SK-N-SH treated with all-trans-retinoic acid at 6 μM for 48 hours (cell line): Measurements from ENCODE around the gene TF.

Experiments
- ATAC-seq: fragments of 200-7000 bp; cut with Tn5 transposase; 3 replicates; pipeline ENCODE4 v1.9.1; 2020; ENCODE audit warnings: mild to moderate bottlenecking, moderate library complexity
- ARNTL ChIP-seq: fragments of 450-650 bp; formaldehyde crosslinking; IDR thresholded peaks from 2 replicates; pipeline ENCODE4 v1.5.0; 2020; ENCODE audit warnings: low read depth, mild to moderate bottlenecking, moderate library complexity, borderline replicate concordance
- BACH2 ChIP-seq: fragments of 250-450 bp; sonication (Bioruptor Pico); IDR thresholded peaks from 2 replicates; pipeline ENCODE4 v1.9.0; 2021; ENCODE audit warnings: mild to moderate bottlenecking, borderline replicate concordance
- CSDC2 ChIP-seq: fragments of 250-450 bp; sonication (Bioruptor Pico); IDR thresholded peaks from 2 replicates; pipeline ENCODE4 v1.5.0; 2020; ENCODE audit warnings: mild to moderate bottlenecking, moderate library complexity
- ESRRG ChIP-seq: fragments of 250-450 bp; sonication (Bioruptor Pico); IDR thresholded peaks from 2 replicates; pipeline ENCODE4 v1.6.1; 2021; ENCODE audit warnings: mild to moderate bottlenecking
- GLIS3 ChIP-seq: fragments of 250-450 bp; sonication (Bioruptor Pico); IDR thresholded peaks from 2 replicates; pipeline ENCODE4 v1.5.0; 2020; ENCODE audit warnings: mild to moderate bottlenecking, moderate library complexity
- ISL1 ChIP-seq: fragments of 250-450 bp; sonication (Bioruptor Pico); IDR thresholded peaks from 2 replicates; pipeline ENCODE4 v2.1.2; 2022; ENCODE audit warnings: mild to moderate bottlenecking, moderate library complexity
- OSR1 ChIP-seq: fragments of 250-450 bp; sonication (Bioruptor Pico); IDR thresholded peaks from 2 replicates; pipeline ENCODE4 v1.8.0; 2022; ENCODE audit warnings: moderate library complexity, mild to moderate bottlenecking, inconsistent platforms
- PPARA ChIP-seq: fragments of 250-450 bp; sonication (Bioruptor Pico); IDR thresholded peaks from 2 replicates; pipeline ENCODE4 v1.5.0; 2020; ENCODE audit warnings: mild to moderate bottlenecking, borderline replicate concordance
- RARB ChIP-seq: fragments of 250-450 bp; sonication (Bioruptor Pico); IDR thresholded peaks from 2 replicates; pipeline ENCODE4 v1.8.0; 2021; ENCODE audit warnings: mild to moderate bottlenecking, moderate library complexity
- SNAI2 ChIP-seq: fragments of 250-450 bp; sonication (Bioruptor Pico); IDR thresholded peaks from 2 replicates; pipeline ENCODE4 v1.5.0; 2020; ENCODE audit warnings: mild to moderate bottlenecking, moderate library complexity
- TCF4 ChIP-seq: fragments of 250-450 bp; sonication (Bioruptor Pico); IDR thresholded peaks from 2 replicates; pipeline ENCODE4 v1.8.0; 2021; ENCODE audit warnings: mild to moderate bottlenecking, moderate library complexity, borderline replicate concordance
- TOX ChIP-seq: fragments of 250-450 bp; sonication (Bioruptor Pico); IDR thresholded peaks from 2 replicates; pipeline ENCODE4 v1.8.0; 2021; ENCODE audit warnings: mild to moderate bottlenecking, moderate library complexity, borderline replicate concordance
- ZC3H10 ChIP-seq: fragments of 250-450 bp; sonication (Bioruptor Pico); IDR thresholded peaks from 2 replicates; pipeline ENCODE4 v1.5.1; 2021; ENCODE audit warnings: mild to moderate bottlenecking, moderate library complexity
- ZFP3 ChIP-seq: fragments of 250-450 bp; sonication (Bioruptor Pico); IDR thresholded peaks from 2 replicates; pipeline ENCODE4 v1.5.0; 2020; ENCODE audit warnings: mild to moderate bottlenecking, moderate library complexity
- ZFP30 ChIP-seq: fragments of 450-650 bp; formaldehyde crosslinking; IDR thresholded peaks from 2 replicates; pipeline ENCODE4 v1.5.0; 2022; ENCODE audit warnings: mild to moderate bottlenecking, moderate library complexity
- ZNF565 ChIP-seq: fragments of 450-650 bp; formaldehyde crosslinking; conservative IDR thresholded peaks from 2 replicates; pipeline ENCODE4 v1.5.0; 2020; ENCODE audit warnings: low read depth, mild to moderate bottlenecking, moderate library complexity
- ZNF8 ChIP-seq: fragments of 450-650 bp; formaldehyde crosslinking; IDR thresholded peaks from 2 replicates; pipeline ENCODE4 v1.5.0; 2020; ENCODE audit warnings: mild to moderate bottlenecking, moderate library complexity
- TF ChIP-seq, protein P1 (sequence below): fragments of 250-450 bp; sonication (Bioruptor Pico); IDR thresholded peaks from 2 replicates; pipeline ENCODE4 v1.5.1; 2021; ENCODE audit warnings: mild to moderate bottlenecking, moderate library complexity
- TF ChIP-seq, protein P2 (sequence below): fragments of 250-450 bp; sonication (Bioruptor Pico); IDR thresholded peaks from 2 replicates; pipeline ENCODE4 v1.5.1; 2020; ENCODE audit warnings: low read depth, mild to moderate bottlenecking, moderate library complexity
- TF ChIP-seq, protein P3 (sequence below): fragments of 250-450 bp; sonication (Bioruptor Pico); IDR thresholded peaks from 2 replicates; pipeline ENCODE4 v1.8.0; 2021; ENCODE audit warnings: low read depth, mild to moderate bottlenecking, moderate library complexity, borderline replicate concordance
- TF ChIP-seq, protein P4 (sequence below): fragments of 250-450 bp; sonication (Bioruptor Pico); IDR thresholded peaks from 2 replicates; pipeline ENCODE4 v1.8.0; 2020; ENCODE audit warnings: mild to moderate bottlenecking, moderate library complexity, borderline replicate concordance

Gene TF

DNA sequence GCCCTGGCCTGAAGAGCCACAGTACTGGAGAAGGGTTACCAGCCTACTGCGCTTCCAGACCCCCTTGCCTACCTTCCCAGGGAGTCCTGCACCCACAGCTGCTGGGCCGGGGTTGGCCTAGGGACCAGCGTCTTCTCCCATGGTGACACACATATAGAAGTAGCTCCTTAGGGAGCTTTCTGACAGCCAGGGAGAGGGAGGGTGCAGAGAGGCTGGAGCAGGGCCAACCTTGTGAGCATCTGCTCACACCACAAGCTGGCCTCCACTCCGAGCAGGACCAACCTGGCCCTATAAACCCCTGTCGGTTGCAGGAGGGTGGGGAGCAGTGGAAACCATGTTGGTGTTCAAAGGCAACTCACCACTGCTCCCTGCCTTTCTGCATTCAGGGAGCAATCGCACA is 94.6 kb downstream of the TF start:
- no peak for ATAC-seq
- TF ChIP-seq OSR1 (CRISPR knock-in tag) (no peak), RARB (no peak), PPARA (CRISPR knock-in tag) (no peak), ZNF565 (CRISPR knock-in tag) (no peak), ESRRG (CRISPR knock-in tag) (no peak), TOX (CRISPR knock-in tag) (no peak), TCF4 (CRISPR knock-in tag) (no peak), ZFP3 (CRISPR knock-in tag) (no peak), ZNF8 (no peak), ZC3H10 (CRISPR knock-in tag) (no peak), ZFP30 (CRISPR knock-in tag) (no peak), BACH2 (no peak), ISL1 (no peak), SNAI2 (CRISPR knock-in tag) (no peak)
- TF ChIP-seq, protein P1, sequence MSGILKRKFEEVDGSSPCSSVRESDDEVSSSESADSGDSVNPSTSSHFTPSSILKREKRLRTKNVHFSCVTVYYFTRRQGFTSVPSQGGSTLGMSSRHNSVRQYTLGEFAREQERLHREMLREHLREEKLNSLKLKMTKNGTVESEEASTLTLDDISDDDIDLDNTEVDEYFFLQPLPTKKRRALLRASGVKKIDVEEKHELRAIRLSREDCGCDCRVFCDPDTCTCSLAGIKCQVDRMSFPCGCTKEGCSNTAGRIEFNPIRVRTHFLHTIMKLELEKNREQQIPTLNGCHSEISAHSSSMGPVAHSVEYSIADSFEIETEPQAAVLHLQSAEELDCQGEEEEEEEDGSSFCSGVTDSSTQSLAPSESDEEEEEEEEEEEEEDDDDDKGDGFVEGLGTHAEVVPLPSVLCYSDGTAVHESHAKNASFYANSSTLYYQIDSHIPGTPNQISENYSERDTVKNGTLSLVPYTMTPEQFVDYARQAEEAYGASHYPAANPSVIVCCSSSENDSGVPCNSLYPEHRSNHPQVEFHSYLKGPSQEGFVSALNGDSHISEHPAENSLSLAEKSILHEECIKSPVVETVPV, result no peak
- TF ChIP-seq, protein P2, sequence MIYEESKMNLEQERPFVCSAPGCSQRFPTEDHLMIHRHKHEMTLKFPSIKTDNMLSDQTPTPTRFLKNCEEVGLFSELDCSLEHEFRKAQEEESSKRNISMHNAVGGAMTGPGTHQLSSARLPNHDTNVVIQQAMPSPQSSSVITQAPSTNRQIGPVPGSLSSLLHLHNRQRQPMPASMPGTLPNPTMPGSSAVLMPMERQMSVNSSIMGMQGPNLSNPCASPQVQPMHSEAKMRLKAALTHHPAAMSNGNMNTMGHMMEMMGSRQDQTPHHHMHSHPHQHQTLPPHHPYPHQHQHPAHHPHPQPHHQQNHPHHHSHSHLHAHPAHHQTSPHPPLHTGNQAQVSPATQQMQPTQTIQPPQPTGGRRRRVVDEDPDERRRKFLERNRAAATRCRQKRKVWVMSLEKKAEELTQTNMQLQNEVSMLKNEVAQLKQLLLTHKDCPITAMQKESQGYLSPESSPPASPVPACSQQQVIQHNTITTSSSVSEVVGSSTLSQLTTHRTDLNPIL (CRISPR knock-in tag), result no peak
- TF ChIP-seq, protein P3, sequence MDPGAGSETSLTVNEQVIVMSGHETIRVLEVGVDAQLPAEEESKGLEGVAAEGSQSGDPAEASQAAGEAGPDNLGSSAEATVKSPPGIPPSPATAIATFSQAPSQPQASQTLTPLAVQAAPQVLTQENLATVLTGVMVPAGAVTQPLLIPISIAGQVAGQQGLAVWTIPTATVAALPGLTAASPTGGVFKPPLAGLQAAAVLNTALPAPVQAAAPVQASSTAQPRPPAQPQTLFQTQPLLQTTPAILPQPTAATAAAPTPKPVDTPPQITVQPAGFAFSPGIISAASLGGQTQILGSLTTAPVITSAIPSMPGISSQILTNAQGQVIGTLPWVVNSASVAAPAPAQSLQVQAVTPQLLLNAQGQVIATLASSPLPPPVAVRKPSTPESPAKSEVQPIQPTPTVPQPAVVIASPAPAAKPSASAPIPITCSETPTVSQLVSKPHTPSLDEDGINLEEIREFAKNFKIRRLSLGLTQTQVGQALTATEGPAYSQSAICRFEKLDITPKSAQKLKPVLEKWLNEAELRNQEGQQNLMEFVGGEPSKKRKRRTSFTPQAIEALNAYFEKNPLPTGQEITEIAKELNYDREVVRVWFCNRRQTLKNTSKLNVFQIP (CRISPR knock-in tag), result no peak
- TF ChIP-seq, protein P4, sequence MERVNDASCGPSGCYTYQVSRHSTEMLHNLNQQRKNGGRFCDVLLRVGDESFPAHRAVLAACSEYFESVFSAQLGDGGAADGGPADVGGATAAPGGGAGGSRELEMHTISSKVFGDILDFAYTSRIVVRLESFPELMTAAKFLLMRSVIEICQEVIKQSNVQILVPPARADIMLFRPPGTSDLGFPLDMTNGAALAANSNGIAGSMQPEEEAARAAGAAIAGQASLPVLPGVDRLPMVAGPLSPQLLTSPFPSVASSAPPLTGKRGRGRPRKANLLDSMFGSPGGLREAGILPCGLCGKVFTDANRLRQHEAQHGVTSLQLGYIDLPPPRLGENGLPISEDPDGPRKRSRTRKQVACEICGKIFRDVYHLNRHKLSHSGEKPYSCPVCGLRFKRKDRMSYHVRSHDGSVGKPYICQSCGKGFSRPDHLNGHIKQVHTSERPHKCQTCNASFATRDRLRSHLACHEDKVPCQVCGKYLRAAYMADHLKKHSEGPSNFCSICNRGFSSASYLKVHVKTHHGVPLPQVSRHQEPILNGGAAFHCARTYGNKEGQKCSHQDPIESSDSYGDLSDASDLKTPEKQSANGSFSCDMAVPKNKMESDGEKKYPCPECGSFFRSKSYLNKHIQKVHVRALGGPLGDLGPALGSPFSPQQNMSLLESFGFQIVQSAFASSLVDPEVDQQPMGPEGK (CRISPR knock-in tag), result no peak

DNA sequence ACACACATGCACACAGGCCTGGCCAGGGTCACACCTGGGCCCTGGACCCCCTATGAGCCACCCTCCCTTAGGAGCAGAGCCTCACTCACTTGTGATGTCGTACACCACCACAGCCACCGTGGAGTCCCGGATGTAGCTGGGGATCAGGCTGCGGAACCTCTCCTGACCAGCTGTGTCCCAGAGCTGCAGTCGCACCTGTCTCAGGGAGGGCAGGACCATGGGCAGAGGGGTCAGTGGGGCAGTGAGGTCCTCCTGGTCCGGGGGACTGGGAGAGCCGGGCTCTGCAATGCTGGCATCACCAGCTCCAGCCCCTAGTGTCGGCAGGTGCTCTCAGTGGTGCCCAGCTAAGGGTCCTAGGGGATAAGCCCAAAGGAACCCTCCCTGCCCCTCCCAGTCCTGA is 95.0 kb downstream of the TF start:
- TF ChIP-seq ZFP3 (CRISPR knock-in tag), result no peak
- no peak for TF ChIP-seq CSDC2 (CRISPR knock-in tag)
- TF ChIP-seq TOX (CRISPR knock-in tag), result no peak
- no peak for TF ChIP-seq BACH2
- no peak for TF ChIP-seq ZFP30 (CRISPR knock-in tag)
- no peak for TF ChIP-seq ESRRG (CRISPR knock-in tag)
- TF ChIP-seq, all 23 proteins: peak for 0
- no peak for ATAC-seq

DNA sequence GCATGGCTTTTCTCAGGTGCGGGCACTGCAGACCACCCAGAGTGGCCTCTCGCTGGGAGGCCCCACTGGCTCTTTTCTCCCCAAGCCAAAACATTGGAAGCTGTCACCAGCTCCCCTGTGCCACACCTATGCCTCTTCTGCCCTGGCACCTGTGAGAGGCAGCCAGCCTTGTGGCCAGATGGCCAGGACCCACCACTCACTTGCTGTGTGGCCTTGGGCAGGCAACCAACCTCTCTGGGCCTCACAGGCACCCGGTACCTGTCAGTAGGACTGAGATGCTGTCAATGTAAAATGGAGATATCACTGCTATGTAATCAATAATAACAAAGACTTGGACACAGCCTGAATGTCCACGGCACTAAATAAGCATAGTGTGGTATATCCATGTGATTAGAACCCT is 96.0 kb downstream of the TF start:
- no peak for ATAC-seq
- TF ChIP-seq TOX (CRISPR knock-in tag) (no peak), ZFP3 (CRISPR knock-in tag) (no peak), ISL1 (no peak), ZNF565 (CRISPR knock-in tag) (no peak)
- TF ChIP-seq, protein P2 (CRISPR knock-in tag), result no peak
- TF ChIP-seq, all 23 proteins: peak for 0

DNA sequence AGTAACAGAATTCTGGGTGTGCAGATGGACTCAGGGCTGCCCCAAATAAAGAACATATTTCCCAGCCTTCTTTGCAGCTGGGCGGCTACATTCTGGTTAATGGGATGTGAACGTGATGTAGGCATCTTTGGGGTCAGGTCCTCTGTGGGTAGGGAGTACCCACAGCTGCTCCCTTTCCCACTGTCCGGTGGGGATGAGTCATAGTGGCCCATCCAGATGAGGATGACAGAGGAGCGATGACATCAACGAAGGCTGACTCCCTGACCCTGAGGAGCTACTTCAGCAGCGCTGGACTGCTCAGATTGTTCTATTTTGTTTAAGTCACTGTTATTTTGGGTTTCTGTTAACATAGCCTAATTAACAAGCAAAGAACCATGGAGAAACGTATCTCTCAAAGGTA is 97.4 kb downstream of the TF start:
- ATAC-seq, result no peak
- TF ChIP-seq, protein P1, result no peak
- TF ChIP-seq RARB (no peak), SNAI2 (CRISPR knock-in tag) (no peak), CSDC2 (CRISPR knock-in tag) (no peak), TOX (CRISPR knock-in tag) (no peak), ARNTL (CRISPR knock-in tag) (no peak), ZFP30 (CRISPR knock-in tag) (no peak), GLIS3 (no peak), PPARA (CRISPR knock-in tag) (no peak), ZNF565 (CRISPR knock-in tag) (no peak)
- TF ChIP-seq, protein P3 (CRISPR knock-in tag), result no peak
- TF ChIP-seq, protein P2 (CRISPR knock-in tag), result no peak
